MCF 10A (cell line): ENCODE measurements around the gene PAPSS1. TPM values are rescaled to one million over a fixed set of nuclear protein-coding genes. Genes with fewer than 3 reads are reported as not detected.

ENCODE experiments used
- BruUV-seq: library from RNA; stranded (reverse); fragments of 400-500 nt; replicated peaks from 2 replicates; lab custom pipeline; 2021; lab: Mats Ljungman, UMichigan
- CTCF ChIA-PET: fragments of 300-600 bp; sonication (Branson Sonifier 250); formaldehyde crosslinking; extraction: SDS; loops from one replicate; lab custom pipeline; 2021; ENCODE audit warnings: antibody characterized with exemption, inconsistent platforms; lab: Yijun Ruan, JAX
- POLR2A ChIA-PET: fragments of 300-600, 350-650 bp; sonication (Branson Sonifier 250); formaldehyde crosslinking; extraction: SDS; loops from one replicate; lab custom pipeline; 2020; ENCODE audit warnings: antibody characterized with exemption, inconsistent platforms; lab: Yijun Ruan, JAX
- DNase-seq: peaks from one replicate; pipeline ENCODE4 v3.0.0-alpha.2; 2018; ENCODE audit not compliant: unreplicated experiment
- H3K27ac Mint-ChIP-seq: one replicate; pipeline ENCODE4 v1.8.0; 2022; ENCODE audit warnings: mild to moderate bottlenecking, low read depth, mixed read lengths; ENCODE audit not compliant: unreplicated experiment
- H3K27me3 Mint-ChIP-seq: one replicate; pipeline ENCODE4 v1.8.0; 2022; ENCODE audit warnings: mixed read lengths; ENCODE audit not compliant: insufficient read depth, unreplicated experiment
- H3K36me3 Mint-ChIP-seq: one replicate; pipeline ENCODE4 v1.8.0; 2022; ENCODE audit warnings: mild to moderate bottlenecking, moderate library complexity, mixed read lengths; ENCODE audit not compliant: insufficient read depth, unreplicated experiment
- H3K4me1 Mint-ChIP-seq: one replicate; pipeline ENCODE4 v1.8.0; 2022; ENCODE audit warnings: mixed read lengths; ENCODE audit not compliant: insufficient read depth, unreplicated experiment
- H3K4me3 Mint-ChIP-seq: one replicate; pipeline ENCODE4 v1.8.0; 2022; ENCODE audit warnings: mild to moderate bottlenecking, moderate library complexity, mixed read lengths; ENCODE audit not compliant: unreplicated experiment
- H3K9me3 Mint-ChIP-seq: one replicate; pipeline ENCODE4 v1.8.0; 2022; ENCODE audit warnings: mixed read lengths; ENCODE audit not compliant: unreplicated experiment
- CTCF ChIP-seq: fragments of 200-600 bp; IDR thresholded peaks from one replicate; pipeline ENCODE4 v1.8.0; 2022; ENCODE audit warnings: antibody characterized with exemption, mild to moderate bottlenecking; ENCODE audit not compliant: unreplicated experiment
- intact Hi-C: fragments of 100-400 bp; cut with micrococcal nuclease; formaldehyde crosslinking; loops from 2 replicates; pipeline ENCODE4 v1.14.1; 2022
- total RNA-seq: library from RNA; stranded (reverse); gene quantifications from 2 replicates; pipeline ENCODE4 v1.2.3, GENCODE V29; 2022

The PAPSS1 gene
- total RNA-seq, 1 experiment from 2014 or later = 63.9 TPM

GRCh38 chr4:107757283-107757682, 37.2 kb upstream of the PAPSS1 start:
- H3K36me3 Mint-ChIP-seq = no peaks in the 10 kb centered on the region
- POLR2A ChIA-PET = no interaction called here
- no peak overlapping the region for H3K4me3 Mint-ChIP-seq
- intact Hi-C loops = no loop called here
- H3K9me3 Mint-ChIP-seq = no peaks in the 10 kb centered on the region
- CTCF ChIA-PET = interaction anchor here (0.5 to 6.4 kb wide), 14 partner anchors 9 to 223 kb away, joined by 3 to 122 read pairs (median 6); no protein-coding TSS in a partner anchor
- DNase-seq = no peak
- TF ChIP-seq CTCF = no peak
- no peaks in the 10 kb centered on the region for H3K4me1 Mint-ChIP-seq
- BruUV-seq = no TSS peak
- no peaks in the 10 kb centered on the region for H3K27me3 Mint-ChIP-seq
- H3K27ac Mint-ChIP-seq = no peak overlapping the region

- no peak for TF ChIP-seq CTCF
- BruUV-seq = no TSS peak
- Mint-ChIP-seq H3K27ac (no peak overlapping the region), H3K4me1 (no peaks in the 10 kb centered on the region), H3K36me3 (no peaks in the 10 kb centered on the region), H3K27me3 (peaks cover 2% of the 10 kb centered on the region), H3K4me3 (no peak overlapping the region), H3K9me3 (no peaks in the 10 kb centered on the region)
- ChIA-PET POLR2A (no interaction called here), CTCF (interaction anchor here (0.9 to 6.4 kb wide), 5 partner anchors 19 to 159 kb away, joined by 3 to 122 read pairs (median 5); no protein-coding TSS in a partner anchor)
- DNase-seq = no peak
- intact Hi-C loops = no loop called here
These were observed 35.9 kb upstream of the PAPSS1 start for GRCh38 chr4:107755841-107756356.

- Mint-ChIP-seq H3K4me1 (no peaks in the 10 kb centered on the region), H3K27ac (no peak overlapping the region), H3K9me3 (no peaks in the 10 kb centered on the region), H3K4me3 (no peak overlapping the region), H3K36me3 (no peaks in the 10 kb centered on the region), H3K27me3 (peaks cover 34% of the 10 kb centered on the region)
- POLR2A ChIA-PET = interaction anchor here (1.4 kb wide), 1 partner anchor 31 kb away, joined by 5 read pairs; the partner anchor contains the start of gene PAPSS1
- DNase-seq = no peak
- intact Hi-C loops = no loop called here
- no TSS peak for BruUV-seq
- TF ChIP-seq CTCF = no peak
- CTCF ChIA-PET = interaction anchor here (1.1 to 1.2 kb wide), 2 partner anchors 9 to 18 kb away, joined by 3 read pairs; no protein-coding TSS in a partner anchor
These were observed 31.6 kb upstream of the PAPSS1 start for GRCh38 chr4:107751670-107752069.

GRCh38 chr4:107747748-107748486, 27.9 kb upstream of the PAPSS1 start:
- H3K4me3 Mint-ChIP-seq = no peak overlapping the region
- H3K9me3 Mint-ChIP-seq = peaks cover 7% of the 10 kb centered on the region
- H3K27ac Mint-ChIP-seq = no peak overlapping the region
- TF ChIP-seq CTCF = no peak
- no peaks in the 10 kb centered on the region for H3K36me3 Mint-ChIP-seq
- H3K27me3 Mint-ChIP-seq = peaks cover 34% of the 10 kb centered on the region
- BruUV-seq = no TSS peak
- POLR2A ChIA-PET = interaction anchor here (1.1 kb wide), 1 partner anchor 714 kb away, joined by 3 read pairs; no protein-coding TSS in a partner anchor
- intact Hi-C loops = no loop called here
- DNase-seq = no peak
- H3K4me1 Mint-ChIP-seq = no peaks in the 10 kb centered on the region
- CTCF ChIA-PET = interaction anchor here (0.7 to 6.3 kb wide), 5 partner anchors 9 to 192 kb away, joined by 3 to 58 read pairs (median 8); no protein-coding TSS in a partner anchor
